GM19455 (cell line): ENCODE measurements around the gene KLHL8.
"Not testable (repeated sequence)": the region's sequence is repeated elsewhere in the genome, so short reads cannot be mapped to it uniquely, and the experiment has no call there.

Experiments used
- ATAC-seq: cut with Tn5 transposase; IDR thresholded peaks from one replicate; pipeline ENCODE4 v1.9.1; 2021; ENCODE audit not compliant: unreplicated experiment

Gene KLHL8

GRCh38 chr4:87228262-87228860 is 7.9 kb upstream of the KLHL8 start:
- ATAC-seq, result no peak

GRCh38 chr4:87227751-87228151 is 7.3 kb upstream of the KLHL8 start:
- no peak for ATAC-seq

- ATAC-seq, result no peak
Observed at GRCh38 chr4:87225936-87226335, 5.5 kb upstream of the KLHL8 start.

DNA sequence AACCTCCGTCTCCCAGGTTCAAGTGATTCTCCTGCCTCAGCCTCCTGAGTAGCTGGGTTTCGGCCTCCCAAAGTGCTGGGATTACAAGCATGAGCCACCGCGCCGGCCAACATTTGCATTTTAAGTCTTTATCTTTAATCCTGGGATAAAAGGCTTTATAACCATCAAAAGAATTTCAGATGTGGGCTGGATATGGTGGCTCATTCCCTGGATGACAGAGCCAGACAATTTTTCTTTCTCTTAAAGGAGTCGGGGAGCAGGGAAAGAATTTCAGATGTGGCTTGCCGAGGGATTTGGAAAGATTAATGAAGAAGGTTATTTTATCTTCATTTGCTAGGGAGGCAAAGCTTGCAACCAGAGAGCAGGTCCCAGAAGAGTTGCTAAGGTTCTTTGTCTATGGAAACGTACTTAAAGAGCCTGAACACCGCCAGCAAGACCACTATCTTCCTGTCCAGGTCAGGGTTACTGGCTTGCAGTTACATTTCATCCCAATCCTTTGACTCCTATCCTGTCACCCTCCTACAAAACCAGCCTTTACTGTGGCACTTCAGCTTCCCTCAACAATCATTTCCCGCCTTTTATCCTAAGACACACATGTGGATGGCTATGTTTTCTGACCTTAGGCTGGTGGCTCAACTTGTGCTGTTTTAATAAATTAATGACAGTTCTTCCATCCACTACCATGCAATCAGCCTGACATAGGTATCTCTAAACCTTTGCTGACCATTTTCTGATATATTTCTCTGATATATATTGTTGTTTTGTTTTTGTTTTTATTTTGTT is 3.9 kb upstream of the KLHL8 start:
- no peak for ATAC-seq

- ATAC-seq, result peak; percentile 43
Observed at GRCh38 chr4:87219632-87220093, 755 bp downstream of the KLHL8 start.

DNA sequence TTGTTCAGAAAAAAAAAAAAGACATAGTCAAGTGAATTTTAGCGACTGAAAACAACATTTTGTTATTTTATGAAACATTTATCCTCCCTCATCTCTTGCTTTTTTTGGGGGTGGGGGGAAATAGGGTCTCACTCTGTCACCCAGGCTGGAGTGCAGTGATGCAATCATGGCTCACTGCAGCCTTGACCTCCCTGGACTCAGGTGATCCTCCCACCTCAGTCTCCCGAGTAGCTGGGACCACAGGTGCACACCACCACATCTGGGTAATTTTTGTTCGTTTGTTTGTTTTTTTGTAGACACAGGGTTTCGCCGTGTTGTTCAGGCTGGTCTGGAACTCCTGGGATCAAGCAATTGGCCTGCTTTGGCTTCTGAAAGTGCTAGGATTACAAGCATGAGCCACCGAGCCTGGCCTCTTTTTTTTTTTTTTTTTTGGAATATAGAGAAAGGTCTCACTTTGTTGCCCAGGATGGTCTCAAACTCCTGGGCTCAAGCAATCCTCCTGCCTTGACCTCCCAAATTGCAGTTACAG is 3.1 kb downstream of the KLHL8 start:
- ATAC-seq, result not testable (repeated sequence)

GRCh38 chr4:87216469-87216868 is 3.9 kb downstream of the KLHL8 start:
- no peak for ATAC-seq

- no peak for ATAC-seq
Observed at GRCh38 chr4:87213421-87214075, 6.9 kb downstream of the KLHL8 start.

GRCh38 chr4:87211249-87211952 is 9.0 kb downstream of the KLHL8 start:
- no peak for ATAC-seq

DNA sequence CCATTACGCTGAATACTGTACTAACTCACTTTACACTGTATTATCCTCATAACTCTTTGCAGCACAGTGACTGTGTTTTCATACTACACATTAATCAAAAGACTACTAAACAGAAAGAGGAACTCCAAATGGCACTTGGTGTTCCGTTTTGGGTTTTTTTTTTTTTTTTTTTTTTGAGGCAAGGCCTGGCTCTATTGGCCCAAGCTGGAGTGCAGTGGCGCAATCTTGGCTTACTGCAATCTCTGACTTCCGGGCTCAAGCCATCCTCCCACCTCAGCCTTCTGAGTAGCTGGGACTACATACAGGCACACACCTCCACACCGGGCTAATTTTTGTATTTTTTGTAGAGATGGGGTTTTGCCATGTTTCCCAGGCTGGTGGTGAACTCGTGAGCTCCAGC is 10.7 kb downstream of the KLHL8 start:
- ATAC-seq, result peak; percentile 64

DNA sequence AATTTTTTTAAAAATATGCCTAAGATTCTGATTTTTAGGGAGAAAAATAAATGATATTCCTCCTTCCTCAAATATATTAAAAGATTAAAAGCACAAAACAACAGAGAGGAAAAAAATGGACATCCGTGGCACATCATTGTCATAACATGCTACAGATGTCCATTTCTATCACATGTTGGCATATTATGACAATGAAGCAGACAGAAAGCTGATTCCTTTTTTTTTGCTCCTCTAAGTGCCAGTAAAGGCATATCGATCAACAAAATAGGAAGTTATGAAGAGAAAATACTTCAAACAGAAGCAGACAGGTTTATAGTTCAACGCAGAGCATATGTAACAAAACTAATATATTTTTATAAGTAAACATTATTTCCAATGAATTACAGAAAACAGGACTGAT is 11.2 kb downstream of the KLHL8 start:
- ATAC-seq, result no peak

DNA sequence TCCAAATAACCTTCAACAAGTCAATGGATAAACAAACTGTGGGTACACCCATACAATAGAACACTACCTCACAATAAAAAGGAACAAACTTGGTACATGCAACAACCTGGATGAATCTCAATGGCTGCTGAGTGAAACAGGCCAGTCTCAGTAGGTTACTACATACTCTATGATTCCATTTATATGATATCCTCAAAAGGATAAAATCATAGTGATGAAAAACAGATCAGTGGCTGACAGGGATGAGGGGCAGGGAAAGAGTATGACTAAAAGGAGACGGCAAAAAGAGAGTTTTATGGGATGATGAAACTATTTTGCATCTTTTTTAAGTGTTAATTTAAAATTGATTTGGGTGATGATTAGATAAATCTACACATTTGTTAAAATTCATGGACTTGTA is 15.9 kb downstream of the KLHL8 start:
- no peak for ATAC-seq

DNA sequence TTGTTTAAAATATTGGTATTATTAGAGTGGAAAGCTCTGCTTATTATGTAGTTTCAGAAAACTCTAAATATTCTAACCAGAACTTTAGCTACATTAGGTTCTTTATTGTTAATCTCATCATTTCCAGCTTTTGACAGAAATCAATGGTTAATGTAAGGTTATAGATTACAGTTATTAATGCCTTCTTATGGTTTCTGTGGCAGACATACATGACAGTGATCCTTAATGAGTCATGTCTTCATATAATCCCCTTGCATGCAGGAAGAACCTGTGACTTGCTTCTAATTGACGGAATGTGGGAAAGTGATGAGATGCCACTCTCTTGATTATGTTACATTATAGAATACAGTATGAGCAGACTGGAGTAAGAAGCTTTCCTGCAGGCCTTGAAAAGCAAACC is 23.5 kb downstream of the KLHL8 start:
- ATAC-seq, result no peak

GRCh38 chr4:87196146-87196545 is 24.3 kb downstream of the KLHL8 start:
- ATAC-seq, result no peak

DNA sequence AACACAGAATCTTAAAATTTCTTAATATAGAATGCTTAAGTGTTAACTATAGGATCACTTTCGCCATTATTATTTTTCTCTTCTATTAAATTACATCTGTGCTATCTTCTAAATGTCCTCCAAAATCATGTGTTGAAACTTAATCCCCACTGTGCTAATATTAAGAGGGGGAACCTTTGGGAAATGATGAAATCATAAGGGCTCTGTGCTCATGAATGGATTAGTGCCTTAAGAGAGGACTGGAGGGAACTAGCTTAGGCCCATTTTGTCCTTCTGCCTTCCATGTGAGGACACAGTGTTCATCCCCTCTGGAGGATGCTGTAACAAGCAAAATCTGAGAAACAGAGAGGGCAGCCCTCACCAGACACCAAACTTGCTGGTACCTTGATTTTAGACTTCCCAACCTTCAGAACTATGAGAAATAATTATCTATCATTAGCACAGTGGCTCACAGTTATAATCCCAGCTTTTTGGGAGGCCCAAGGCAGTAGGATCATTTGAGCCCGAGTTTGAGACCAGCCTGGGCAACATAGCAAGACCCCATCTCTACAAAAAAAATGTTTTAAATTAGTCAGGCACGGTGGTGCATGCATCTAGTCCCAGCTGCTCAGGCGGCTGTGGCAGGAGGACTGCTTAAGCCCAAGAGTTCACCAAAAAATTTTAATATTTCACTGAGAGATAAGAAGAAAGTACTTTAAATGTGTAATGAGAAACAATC is 26.3 kb downstream of the KLHL8 start:
- ATAC-seq, result no peak

- no peak for ATAC-seq
Observed at GRCh38 chr4:87192145-87192919, 28.1 kb downstream of the KLHL8 start.

DNA sequence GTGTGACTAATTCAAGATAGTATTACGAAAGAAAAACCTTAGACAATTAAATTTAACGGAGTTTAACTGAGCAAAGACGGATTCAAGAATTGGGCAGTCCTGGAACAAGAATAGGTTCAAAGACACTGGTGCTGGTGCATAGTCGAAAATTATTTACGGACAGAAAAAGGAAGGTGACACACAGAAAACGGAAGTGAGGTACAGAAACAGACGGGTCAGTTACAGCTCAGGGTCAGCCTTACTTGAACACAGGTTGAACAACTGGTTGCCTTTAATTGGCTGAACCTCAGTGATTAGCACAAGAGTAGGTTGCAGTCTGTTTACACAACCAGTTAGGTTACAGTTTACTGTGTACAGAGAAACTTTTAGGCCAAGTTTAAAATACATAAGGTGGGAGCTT is 31.5 kb downstream of the KLHL8 start:
- ATAC-seq, result no peak

DNA sequence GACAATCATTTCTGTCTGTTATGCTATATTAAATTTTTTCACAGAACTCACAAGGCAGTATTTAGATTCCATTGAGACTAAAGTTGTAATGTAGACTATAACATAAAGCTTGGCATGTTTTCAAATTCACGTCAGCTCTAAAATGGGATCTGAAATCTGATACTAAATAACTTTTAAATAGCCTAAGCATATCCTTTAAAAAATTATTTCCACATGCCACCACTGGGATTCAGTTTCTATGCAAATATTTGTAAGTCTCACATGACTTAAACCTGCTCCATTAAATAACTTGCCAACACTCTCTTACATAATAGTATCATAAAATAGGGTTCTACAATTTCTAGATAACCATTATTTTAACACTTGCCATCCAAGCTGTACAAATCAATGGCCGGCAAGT is 32.4 kb downstream of the KLHL8 start:
- ATAC-seq, result no peak

- ATAC-seq, result no peak
Observed at GRCh38 chr4:87185146-87185870, 35.1 kb downstream of the KLHL8 start.
